Measurements from ENCODE around the gene CNOT11. TPM values are rescaled to one million over a fixed set of nuclear protein-coding genes. Genes with fewer than 3 reads are reported as not detected.

CNOT11 gene
- 18.3 and 19.4 TPM in 2 replicates for total RNA-seq

GRCh38 chr2:101252408-101253012 is at the start of gene CNOT11:
TSS of gene CNOT11 (plus strand) at chr2:101252886. CDS start at chr2:101252965, 79 bp downstream.

DNA sequence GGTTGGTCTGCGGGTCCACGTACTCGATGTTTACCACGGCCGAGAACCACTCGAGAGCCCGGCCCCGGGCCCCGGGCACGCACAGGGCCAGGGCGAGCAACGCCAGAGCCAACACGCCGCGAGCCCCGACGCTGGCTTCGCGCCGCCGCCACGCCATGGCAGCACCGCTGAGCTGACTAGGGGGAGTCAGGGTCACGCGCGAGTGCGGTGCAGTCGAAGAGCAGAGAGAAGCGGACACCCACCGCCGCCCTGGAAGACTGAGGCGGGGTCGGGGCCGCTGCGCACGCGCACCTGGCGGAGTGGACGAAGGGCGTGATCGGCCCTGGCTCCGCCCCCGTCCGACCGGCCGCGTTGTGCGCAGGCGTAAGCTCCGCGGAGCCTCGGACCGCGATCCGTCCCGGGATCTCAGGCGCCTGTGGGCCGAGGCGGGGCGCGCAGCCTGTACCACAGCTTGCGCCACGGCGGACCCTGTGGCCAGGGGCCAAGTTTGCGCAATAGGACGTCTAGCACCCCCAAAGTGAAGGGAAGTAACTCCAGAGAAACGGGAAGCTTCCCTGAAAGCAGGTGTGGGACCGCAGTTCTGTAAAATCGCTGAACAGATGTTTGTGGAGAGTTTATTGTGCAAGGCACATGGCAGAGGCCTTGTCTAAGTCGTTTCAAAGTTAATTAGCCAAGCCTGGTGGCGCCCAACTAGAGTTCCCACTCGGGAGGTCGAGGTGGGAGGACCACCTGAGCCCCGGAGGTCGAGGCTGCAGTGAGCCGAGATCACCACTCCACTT is 55.9 kb downstream of the CNOT11 start, which contains the start of gene RNF149:
Gene RNF149, minus strand, starts transcription at position 270 of the 779 bp plus-strand sequence. Its CDS starts 113 bp downstream, at position 157.

Other genes with a start within 250 kb of the CNOT11 start
- gene TBC1D8, start 101.5 kb upstream of the CNOT11 start, total RNA-seq: 9.7 and 12.1 TPM in 2 replicates
- gene RNF149, start 55.8 kb downstream of the CNOT11 start, total RNA-seq: 48.2 and 57.4 TPM in 2 replicates
- 0.65 and 2.4 TPM in 2 replicates for gene CREG2, start 134.6 kb downstream of the CNOT11 start, total RNA-seq
- gene RFX8, start 222.2 kb downstream of the CNOT11 start, total RNA-seq: 2.5 and 6.4 TPM in 2 replicates